Activated T-cell treated with anti-CD3 and anti-CD28 coated beads for 4 hours (primary cell): ENCODE results near the gene PHPT1.
"Not testable (repeated sequence)": the region's sequence is repeated elsewhere in the genome, so short reads cannot be mapped to it uniquely, and the experiment has no call there.

Experiments used
- DNase-seq: peaks from one replicate; pipeline ENCODE4 v3.0.0-alpha.2; 2020

The PHPT1 gene

DNA sequence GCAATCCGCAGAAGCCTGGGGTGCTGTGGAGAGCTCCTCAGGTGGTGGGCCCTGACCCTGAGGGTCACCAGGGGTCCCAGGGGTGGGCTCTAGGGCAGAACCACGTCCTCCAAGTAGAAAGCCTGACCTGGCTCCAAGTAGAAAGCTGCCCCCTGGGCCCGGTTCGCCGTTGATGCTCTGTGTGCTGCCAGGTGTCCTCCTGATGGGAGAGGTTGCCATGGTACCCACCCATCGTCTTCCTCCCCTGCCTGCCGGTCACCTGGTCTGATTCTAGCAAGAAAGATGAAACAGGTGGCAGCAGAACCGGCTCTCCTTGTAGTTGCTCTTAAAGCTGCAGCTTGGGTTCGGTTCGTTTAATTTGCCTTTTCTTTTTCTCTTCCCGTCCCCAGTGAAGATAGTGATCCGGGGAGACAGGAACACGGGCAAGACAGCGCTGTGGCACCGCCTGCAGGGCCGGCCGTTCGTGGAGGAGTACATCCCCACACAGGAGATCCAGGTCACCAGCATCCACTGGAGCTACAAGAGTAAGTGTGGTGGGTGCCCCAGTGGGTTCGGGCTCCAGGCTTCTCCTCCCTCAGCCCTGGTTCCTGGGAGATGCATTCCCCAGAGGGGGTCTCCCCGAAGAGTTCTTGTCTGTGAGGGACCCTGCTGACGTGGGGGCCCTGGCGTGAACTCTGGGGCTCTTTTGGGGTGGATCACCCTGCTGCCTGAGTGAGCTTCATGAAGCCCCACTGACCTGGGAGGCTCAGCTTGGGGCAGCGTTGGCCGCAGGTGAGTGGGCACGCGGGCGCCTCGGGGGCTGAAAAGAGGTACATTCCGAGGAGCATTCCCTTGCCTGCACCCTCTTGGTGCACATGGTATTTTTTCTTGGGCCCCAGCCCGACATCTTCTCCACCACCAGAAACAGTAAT lies 25.8 kb upstream of the PHPT1 start:
- DNase-seq: no peak

- DNase-seq: no peak
Measured at GRCh38 chr9:136824496-136825225, 24.5 kb upstream of the PHPT1 start.

DNA sequence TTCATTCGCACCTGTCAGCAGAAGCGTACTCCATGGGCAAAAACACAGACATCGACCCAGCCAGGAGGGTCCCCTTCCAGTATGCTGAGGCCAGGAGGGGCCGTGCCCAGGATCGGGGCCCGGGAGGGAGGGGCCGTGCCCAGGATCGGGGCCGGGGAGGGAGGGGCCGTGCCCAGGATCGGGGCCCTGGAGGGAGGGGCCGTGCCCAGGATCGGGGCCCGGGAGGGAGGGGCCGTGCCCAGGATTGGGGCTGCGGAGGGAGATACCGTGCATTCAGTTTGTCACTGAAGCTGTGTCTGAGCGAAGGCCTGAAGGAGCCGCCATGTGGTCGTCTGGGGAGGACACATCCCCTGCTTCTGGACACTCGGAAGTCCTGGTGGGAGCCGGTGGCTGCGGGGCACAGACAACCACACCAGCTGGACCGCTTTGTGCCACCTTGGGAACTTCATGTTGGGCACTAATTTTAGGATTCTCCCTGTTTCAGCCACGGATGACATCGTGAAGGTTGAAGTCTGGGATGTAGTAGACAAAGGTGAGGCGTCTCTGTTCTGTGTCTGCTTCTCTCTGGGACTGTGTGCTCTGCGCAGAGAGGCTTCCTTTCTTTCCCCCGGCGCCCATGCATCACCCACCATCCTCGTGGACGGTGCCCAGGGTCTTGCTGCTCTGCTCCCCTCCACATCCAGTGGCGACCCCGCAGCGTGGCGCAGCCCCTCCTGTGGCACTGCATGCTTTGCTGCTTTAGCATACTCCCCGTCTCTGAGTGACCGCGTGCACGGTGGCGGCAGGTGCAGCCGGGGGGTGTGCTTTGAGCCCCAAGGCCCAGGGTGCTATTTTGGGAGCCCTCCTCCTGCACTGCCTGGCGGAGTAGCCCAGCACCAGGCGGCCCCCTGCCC lies 23.7 kb upstream of the PHPT1 start:
- no peak for DNase-seq

DNA sequence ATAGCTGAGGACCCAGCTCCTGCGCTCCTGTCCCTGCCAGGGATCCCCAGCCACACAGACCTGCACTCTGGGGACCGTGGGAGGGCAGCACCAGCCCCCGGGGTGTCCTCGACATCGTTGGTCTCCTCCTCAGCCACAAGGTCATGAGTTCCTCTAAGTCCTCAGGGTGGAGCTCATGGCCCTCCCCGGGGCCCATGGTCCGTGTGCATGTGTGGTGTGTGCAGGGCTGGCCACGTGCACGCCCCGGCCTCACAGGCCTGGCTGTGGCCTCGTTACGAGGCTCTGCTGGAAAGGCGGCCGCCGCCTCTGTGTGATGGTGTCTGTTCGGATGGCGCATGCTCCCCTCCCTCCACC lies 23.0 kb upstream of the PHPT1 start:
- no peak for DNase-seq

- no peak for DNase-seq
Measured at GRCh38 chr9:136826703-136827582, 22.3 kb upstream of the PHPT1 start.

- DNase-seq: no peak
Measured at GRCh38 chr9:136827794-136828473, 21.3 kb upstream of the PHPT1 start.

DNA sequence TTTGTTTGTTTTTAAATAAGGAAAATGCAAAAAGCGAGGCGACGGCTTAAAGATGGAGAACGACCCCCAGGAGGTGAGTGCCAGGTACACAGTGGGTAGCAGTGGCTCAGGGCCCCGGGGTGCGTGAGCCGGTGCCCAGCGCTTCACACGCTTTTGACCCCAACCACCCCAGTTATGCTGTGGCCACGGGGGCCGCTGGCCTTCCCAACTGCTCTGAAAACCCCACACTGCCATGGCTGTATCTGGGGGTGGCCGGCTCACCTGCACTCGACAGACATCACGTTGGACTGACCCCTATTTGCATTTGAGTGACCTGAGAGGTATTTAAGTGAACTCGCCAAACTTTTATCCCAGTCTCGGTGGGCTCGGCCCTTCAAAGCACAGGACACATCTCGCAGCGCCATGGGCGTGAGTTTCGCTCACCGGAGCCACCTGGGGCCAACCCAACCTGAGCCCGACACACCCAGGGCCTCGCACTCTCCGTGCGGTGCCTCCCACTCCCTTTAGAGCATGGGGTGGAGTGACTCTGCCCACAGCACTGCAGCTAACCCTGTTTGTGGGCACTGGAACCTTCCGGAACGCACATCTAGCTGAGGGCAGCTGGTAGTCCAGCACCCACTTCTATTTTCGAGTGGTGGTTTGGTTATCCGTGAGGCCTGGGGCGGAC lies 20.6 kb upstream of the PHPT1 start:
- no peak for DNase-seq

DNA sequence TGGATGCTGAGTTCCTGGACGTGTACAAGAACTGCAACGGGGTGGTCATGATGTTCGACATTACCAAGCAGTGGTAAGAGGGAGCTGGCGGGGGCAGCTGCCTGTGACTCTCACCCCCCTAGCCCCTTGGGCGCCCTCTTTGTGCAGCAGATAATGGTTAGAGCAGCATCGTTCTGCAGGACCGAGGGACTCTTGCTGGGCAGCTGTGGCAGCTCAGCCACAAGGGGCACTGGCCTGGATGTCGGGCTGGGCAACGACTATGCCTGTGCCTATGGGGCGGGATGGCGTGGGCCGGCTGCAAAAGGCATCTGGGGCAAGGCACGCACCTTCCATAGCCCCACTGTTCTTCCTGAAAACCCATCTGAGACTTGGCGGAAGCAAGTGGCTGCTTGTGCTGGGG lies 19.8 kb upstream of the PHPT1 start:
- DNase-seq: no peak

- no peak for DNase-seq
Measured at GRCh38 chr9:136829981-136830885, 19.0 kb upstream of the PHPT1 start.

- no peak for DNase-seq
Measured at GRCh38 chr9:136831002-136831719, 18.0 kb upstream of the PHPT1 start.

DNA sequence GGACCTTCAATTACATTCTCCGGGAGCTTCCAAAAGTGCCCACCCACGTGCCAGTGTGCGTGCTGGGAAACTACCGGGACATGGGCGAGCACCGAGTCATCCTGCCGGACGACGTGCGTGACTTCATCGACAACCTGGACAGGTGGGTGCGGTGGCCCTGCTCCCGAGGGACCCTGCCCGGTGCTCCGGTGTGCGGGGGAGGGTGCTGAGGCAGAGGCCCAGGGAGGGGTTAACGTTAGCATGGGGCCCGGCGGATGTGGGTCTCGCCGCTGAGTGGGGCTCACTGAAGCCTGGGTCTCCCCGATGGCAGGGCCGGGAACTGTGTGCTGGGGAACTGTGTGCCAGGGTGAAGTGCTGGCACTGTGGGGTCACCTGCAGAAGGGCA lies 17.5 kb upstream of the PHPT1 start:
- no peak for DNase-seq

DNA sequence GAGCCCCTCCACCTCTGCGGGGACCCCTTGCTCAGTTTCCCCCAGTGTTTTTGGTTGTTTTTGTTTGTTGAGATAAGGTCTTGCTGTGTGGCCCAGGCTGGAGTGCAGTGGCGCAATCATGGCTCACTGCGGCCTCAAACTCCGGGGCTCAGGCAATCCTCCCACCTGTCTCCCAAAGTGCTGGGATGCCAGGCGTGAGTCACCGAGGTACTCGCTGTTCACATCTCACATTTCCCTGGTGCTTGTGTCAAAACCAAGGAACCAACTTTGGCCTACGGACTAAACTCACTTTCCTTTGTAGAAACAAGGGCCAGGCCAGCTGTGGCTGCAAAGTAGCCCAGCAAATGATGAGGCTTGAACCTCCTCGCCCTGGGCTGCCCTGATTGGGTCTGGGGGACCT lies 16.6 kb upstream of the PHPT1 start:
- no peak for DNase-seq

- not testable (repeated sequence) for DNase-seq
Measured at GRCh38 chr9:136833381-136834048, 15.7 kb upstream of the PHPT1 start.

GRCh38 chr9:136835162-136835931 lies 13.9 kb upstream of the PHPT1 start:
- DNase-seq: no peak

DNA sequence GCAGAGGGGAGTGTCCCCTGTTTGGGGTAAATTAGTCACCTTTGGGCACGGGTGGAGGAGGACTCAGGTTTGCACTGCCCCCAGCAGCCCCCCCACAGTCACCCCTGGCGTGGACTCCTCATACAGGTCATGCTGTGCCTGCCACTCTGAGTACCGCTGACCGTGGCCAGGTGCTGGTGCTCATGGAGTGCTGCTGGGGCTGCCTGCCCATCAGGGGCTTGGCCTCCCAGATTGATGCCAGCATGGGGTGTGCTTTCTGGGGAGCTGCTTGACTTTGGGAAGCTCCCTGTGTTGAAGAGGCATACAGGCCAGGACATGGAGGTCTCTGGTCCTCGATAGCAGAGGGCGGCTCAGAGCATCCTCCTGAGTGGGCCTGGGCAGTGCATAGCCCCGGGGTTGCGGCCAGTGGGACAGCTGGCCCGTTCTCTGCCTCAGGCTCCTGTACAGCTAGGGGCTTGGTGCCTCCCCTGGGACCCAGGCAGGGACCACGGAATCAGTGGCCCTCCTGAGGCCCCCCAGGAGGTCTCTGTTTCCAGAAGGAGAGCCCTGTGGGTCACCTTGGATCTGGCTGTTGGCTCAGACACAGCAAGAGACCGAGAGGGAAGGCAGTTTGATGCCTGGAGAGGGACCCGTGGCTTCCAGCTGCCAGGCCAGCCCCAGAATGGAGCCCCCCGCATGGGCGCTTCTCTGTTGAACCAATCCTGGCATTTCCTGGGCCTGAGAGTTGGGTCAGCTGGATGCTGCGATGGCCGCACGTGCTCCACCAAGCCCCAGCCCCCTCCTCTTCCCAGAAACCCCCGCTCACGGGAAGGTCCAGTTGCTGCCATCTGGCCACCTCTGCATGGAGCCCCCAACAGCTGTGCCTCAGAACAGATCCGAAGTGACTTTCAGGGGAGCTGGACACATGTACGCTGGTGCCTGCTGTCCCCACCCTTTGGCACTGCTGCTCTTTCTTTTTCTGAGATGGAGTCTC lies 13.0 kb upstream of the PHPT1 start:
- DNase-seq: no peak

GRCh38 chr9:136837146-136837855 lies 11.9 kb upstream of the PHPT1 start:
- no peak for DNase-seq
